Hypothalamus (tissue), 51 donors: ENCODE measurements around the gene FRMD7.

Experiments used
- DNase-seq, 51 donors: peaks; one replicate each; lab custom pipeline; 2025; lab: John Stamatoyannopoulos, UW

The FRMD7 gene

GRCh38 chrX:132037479-132037993 lies 90.3 kb downstream of the FRMD7 start:
- DNase-seq: no peak

- DNase-seq: no peak
Observed at GRCh38 chrX:132034648-132035047, 93.2 kb downstream of the FRMD7 start.

GRCh38 chrX:132033166-132033565 lies 94.7 kb downstream of the FRMD7 start:
- DNase-seq: no peak

GRCh38 chrX:132031867-132032266 lies 96.0 kb downstream of the FRMD7 start:
- DNase-seq: no peak

- no peak for DNase-seq
Observed at GRCh38 chrX:132030264-132030663, 97.6 kb downstream of the FRMD7 start.
